HepG2 (cell line): ENCODE measurements around the gene SUN5. TPM values are rescaled to one million over a fixed set of nuclear protein-coding genes. Genes with fewer than 3 reads are reported as not detected.

Source experiments
- CCDC6 ChIP-seq: sonication (generic); formaldehyde crosslinking; IDR thresholded peaks from 2 replicates; pipeline ENCODE4 v1.8.1; 2022; ENCODE audit warnings: mild to moderate bottlenecking, missing genetic modification reagents, moderate library complexity
- FOXK1 ChIP-seq: sonication (generic); formaldehyde crosslinking; IDR thresholded peaks from 2 replicates; pipeline ENCODE4 v1.4.0; 2020; ENCODE audit warnings: low read depth, missing genetic modification reagents, borderline replicate concordance
- HOXD1 ChIP-seq: sonication (generic); formaldehyde crosslinking; IDR thresholded peaks from 2 replicates; pipeline ENCODE4 v1.5.0; 2020; ENCODE audit warnings: missing genetic modification reagents
- MED8 ChIP-seq: sonication (generic); formaldehyde crosslinking; IDR thresholded peaks from 2 replicates; pipeline ENCODE4 v1.8.1; 2023; ENCODE audit warnings: mild to moderate bottlenecking, missing genetic modification reagents; ENCODE audit not compliant: insufficient replicate concordance
- NKX3-1 ChIP-seq: sonication (generic); formaldehyde crosslinking; IDR thresholded peaks from 2 replicates; pipeline ENCODE4 v1.5.0; 2020; ENCODE audit warnings: missing genetic modification reagents
- NONO ChIP-seq, 2 experiments: fragments of 450-650 bp in 1 of 2; sonication (generic) in 1 of 2; formaldehyde crosslinking in 1 of 2; IDR thresholded peaks in 1 of 2; conservative IDR thresholded peaks in 1 of 2; 2 replicates each; pipeline versions ENCODE4 v1.6.1 to v1.8.0; 2017 to 2022; ENCODE audit warnings: mild to moderate bottlenecking in 1 of 2, missing genetic modification reagents in 1 of 2, moderate library complexity in 1 of 2
- RNF2 ChIP-seq: fragments of 450-650 bp; conservative IDR thresholded peaks from 2 replicates; pipeline ENCODE4 v1.6.1; 2016; ENCODE audit warnings: low read depth
- SMAD3 ChIP-seq: sonication (generic); formaldehyde crosslinking; IDR thresholded peaks from 2 replicates; pipeline ENCODE4 v1.4.0; 2020; ENCODE audit warnings: missing genetic modification reagents
- SNRNP70 ChIP-seq: fragments of 200-400 bp; formaldehyde crosslinking; IDR thresholded peaks from 2 replicates; pipeline ENCODE4 v1.6.1; 2017; ENCODE audit warnings: mild to moderate bottlenecking, low read depth, low read length, moderate library complexity
- SOX5 ChIP-seq: IDR thresholded peaks from 2 replicates; pipeline ENCODE4 v1.6.1; 2016; ENCODE audit warnings: borderline replicate concordance
- ZFP90 ChIP-seq: sonication (generic); formaldehyde crosslinking; IDR thresholded peaks from 2 replicates; pipeline ENCODE4 v1.8.0; 2022; ENCODE audit warnings: missing genetic modification reagents, mild to moderate bottlenecking, inconsistent platforms, borderline replicate concordance
- ZNF33A ChIP-seq: sonication (generic); formaldehyde crosslinking; IDR thresholded peaks from 2 replicates; pipeline ENCODE4 v1.5.1; 2020; ENCODE audit warnings: missing genetic modification reagents, mild to moderate bottlenecking, moderate library complexity, borderline replicate concordance
- ZNF343 ChIP-seq: sonication (generic); formaldehyde crosslinking; IDR thresholded peaks from 2 replicates; pipeline ENCODE4 v1.4.0; 2020; ENCODE audit warnings: mild to moderate bottlenecking, missing genetic modification reagents
- ZNF547 ChIP-seq: sonication (generic); formaldehyde crosslinking; IDR thresholded peaks from 2 replicates; pipeline ENCODE4 v1.5.1; 2020; ENCODE audit warnings: mild to moderate bottlenecking, missing genetic modification reagents
- ZNF562 ChIP-seq: sonication (generic); formaldehyde crosslinking; IDR thresholded peaks from 2 replicates; pipeline ENCODE4 v1.8.0; 2022; ENCODE audit warnings: missing genetic modification reagents, borderline replicate concordance
- ZNF703 ChIP-seq: sonication (generic); formaldehyde crosslinking; IDR thresholded peaks from 2 replicates; pipeline ENCODE4 v1.5.1; 2020; ENCODE audit warnings: missing genetic modification reagents, mild to moderate bottlenecking, moderate library complexity, borderline replicate concordance
- ZNF891 ChIP-seq: sonication (generic); formaldehyde crosslinking; IDR thresholded peaks from 2 replicates; pipeline ENCODE4 v1.5.0; 2020; ENCODE audit warnings: mild to moderate bottlenecking, missing genetic modification reagents
- polyA plus RNA-seq, 8 experiments: library from polyadenylated mRNA; depleted of rRNA in 3 of 8; stranded (reverse) in 7 of 8; unstranded in 1 of 8; fragments of >200 nt; fragmentation: Illumina TruSeq in 4 of 8; extraction: Trizol in 4 of 8; gene quantifications; 2 replicates each; pipeline versions ENCODE4 v1.2.1 to v1.2.3, GENCODE V29; 2011 to 2016; ENCODE audit warnings: low read depth in 4 of 8, missing spikeins in 1 of 8, mixed read lengths in 1 of 8; ENCODE audit not compliant: insufficient read depth in 1 of 8
- total RNA-seq, 5 experiments: library from RNA; depleted of rRNA; stranded (reverse); fragments of >200 nt; fragmentation: Illumina TruSeq; extraction: Trizol; gene quantifications; 2 replicates each; pipeline ENCODE4 v1.2.3, GENCODE V29; 2016; ENCODE audit warnings: low read depth in 1 of 5
- TF ChIP-seq, protein P1 (sequence below): sonication (generic); formaldehyde crosslinking; IDR thresholded peaks from 2 replicates; pipeline ENCODE4 v1.8.0; 2022; ENCODE audit warnings: mild to moderate bottlenecking, missing genetic modification reagents, moderate library complexity
- TF ChIP-seq, protein P2 (sequence below): sonication (generic); formaldehyde crosslinking; IDR thresholded peaks from 2 replicates; pipeline ENCODE4 v1.5.1; 2020; ENCODE audit warnings: missing genetic modification reagents, mild to moderate bottlenecking, borderline replicate concordance
- TF ChIP-seq, protein P3 (sequence below): sonication (generic); formaldehyde crosslinking; IDR thresholded peaks from 2 replicates; pipeline ENCODE4 v1.4.0; 2020; ENCODE audit warnings: mild to moderate bottlenecking, missing genetic modification reagents
- TF ChIP-seq, protein P4 (sequence below): IDR thresholded peaks from 2 replicates; pipeline ENCODE4 v1.6.1; 2016; ENCODE audit warnings: missing biosample characterization, missing genetic modification reagents, low read depth
- TF ChIP-seq, protein P5 (sequence below): sonication (generic); formaldehyde crosslinking; IDR thresholded peaks from 2 replicates; pipeline ENCODE4 v1.9.0; 2022; ENCODE audit warnings: low read depth, missing genetic modification reagents

Gene SUN5
- total and polyA plus RNA-seq, 2 of the 13 experiments (the other 11 are each of a cell fraction or from before 2014, with no cell fraction given), result not detected

DNA sequence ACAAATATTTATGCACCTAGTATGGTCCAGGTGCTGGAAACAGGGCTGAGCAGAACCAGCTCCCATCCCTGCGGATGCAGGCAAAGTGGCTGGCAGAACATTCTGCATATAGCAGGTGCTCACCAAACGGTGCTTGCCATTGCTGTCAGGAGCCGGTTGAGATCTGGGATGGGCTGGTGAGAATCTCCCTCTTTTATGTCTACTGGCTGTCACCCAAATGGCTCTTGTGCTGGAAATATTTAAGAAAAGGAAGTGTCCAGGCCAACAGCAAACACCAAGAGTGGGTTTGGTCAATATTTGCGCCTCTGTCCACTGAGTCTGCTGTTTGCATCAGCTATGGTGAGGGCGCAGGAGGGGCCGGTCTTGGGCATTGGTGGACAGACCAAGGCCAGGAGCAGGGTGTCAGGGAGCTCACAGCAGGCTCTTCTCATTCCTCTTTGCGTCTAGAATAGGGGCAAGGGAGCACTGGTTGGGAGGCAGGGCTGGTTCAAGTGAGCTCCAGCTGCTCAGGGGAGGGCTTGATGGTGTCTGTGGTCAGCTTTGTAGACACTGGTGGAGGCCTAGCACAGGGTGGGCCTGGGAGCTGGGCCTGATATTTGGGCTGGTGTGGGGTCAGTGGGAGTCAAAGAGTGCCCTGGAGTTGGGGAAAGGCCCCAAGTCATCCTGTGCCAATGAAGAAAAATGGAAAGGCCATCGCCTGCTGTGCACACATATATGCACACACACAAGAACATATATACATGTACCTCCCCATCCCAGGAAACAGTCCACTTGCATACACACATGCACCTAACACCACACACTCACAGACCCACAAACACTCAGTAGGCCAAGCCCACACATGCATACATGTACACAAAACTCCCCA, 1.9 kb upstream of the SUN5 start (continued):
- TF ChIP-seq SMAD3 (CRISPR knock-in tag) (peak; percentile 92; the same call in 1 of the 2 replicates), MED8 (CRISPR knock-in tag) (peak; percentile 91), ZNF562 (no peak), SNRNP70 (no peak), NONO (IDR thresholded peaks at IDR 0.05) (no peak), NONO (CRISPR knock-in tag; conservative IDR thresholded peaks at IDR 0.05) (peak; percentile 86), ZNF547 (CRISPR knock-in tag) (peak; percentile 86), FOXK1 (CRISPR knock-in tag) (peak; percentile 91; the same call in 1 of the 2 replicates), ZFP90 (CRISPR knock-in tag) (peak; percentile 88), CCDC6 (CRISPR knock-in tag) (no peak), ZNF343 (CRISPR knock-in tag) (0 out of 2 replicates have a peak, but pooled peaks have one; percentile 56), NKX3-1 (CRISPR knock-in tag) (no peak), HOXD1 (CRISPR knock-in tag) (no peak; the same call in none of the 2 replicates), SOX5 (CRISPR knock-in tag) (peak; percentile 94), ZNF891 (CRISPR knock-in tag) (peak; percentile 66; the same call in 1 of the 2 replicates), RNF2 (no peak), ZNF703 (CRISPR knock-in tag) (0 out of 2 replicates have a peak, but pooled peaks have one; percentile 49), ZNF33A (CRISPR knock-in tag) (no peak)
- TF ChIP-seq, protein P1, sequence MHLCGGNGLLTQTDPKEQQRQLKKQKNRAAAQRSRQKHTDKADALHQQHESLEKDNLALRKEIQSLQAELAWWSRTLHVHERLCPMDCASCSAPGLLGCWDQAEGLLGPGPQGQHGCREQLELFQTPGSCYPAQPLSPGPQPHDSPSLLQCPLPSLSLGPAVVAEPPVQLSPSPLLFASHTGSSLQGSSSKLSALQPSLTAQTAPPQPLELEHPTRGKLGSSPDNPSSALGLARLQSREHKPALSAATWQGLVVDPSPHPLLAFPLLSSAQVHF (CRISPR knock-in tag), result no peak
- TF ChIP-seq, protein P2, sequence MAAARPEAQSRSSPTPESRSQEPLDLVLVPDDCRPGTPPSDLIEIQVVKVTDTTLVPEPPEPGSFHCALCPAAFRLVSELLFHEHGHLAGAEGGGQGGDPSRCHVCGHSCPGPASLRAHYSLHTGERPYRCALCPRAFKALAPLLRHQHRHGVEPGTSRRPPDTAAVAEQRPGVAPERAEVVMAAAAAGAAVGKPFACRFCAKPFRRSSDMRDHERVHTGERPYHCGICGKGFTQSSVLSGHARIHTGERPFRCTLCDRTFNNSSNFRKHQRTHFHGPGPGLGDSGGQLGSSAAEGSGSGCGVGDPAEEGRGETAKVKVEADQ (CRISPR knock-in tag), result peak; percentile 77; the same call in 1 of the 2 replicates
- TF ChIP-seq, protein P3, sequence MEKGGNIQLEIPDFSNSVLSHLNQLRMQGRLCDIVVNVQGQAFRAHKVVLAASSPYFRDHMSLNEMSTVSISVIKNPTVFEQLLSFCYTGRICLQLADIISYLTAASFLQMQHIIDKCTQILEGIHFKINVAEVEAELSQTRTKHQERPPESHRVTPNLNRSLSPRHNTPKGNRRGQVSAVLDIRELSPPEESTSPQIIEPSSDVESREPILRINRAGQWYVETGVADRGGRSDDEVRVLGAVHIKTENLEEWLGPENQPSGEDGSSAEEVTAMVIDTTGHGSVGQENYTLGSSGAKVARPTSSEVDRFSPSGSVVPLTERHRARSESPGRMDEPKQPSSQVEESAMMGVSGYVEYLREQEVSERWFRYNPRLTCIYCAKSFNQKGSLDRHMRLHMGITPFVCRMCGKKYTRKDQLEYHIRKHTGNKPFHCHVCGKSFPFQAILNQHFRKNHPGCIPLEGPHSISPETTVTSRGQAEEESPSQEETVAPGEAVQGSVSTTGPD, result peak; percentile 100
- TF ChIP-seq, protein P4, sequence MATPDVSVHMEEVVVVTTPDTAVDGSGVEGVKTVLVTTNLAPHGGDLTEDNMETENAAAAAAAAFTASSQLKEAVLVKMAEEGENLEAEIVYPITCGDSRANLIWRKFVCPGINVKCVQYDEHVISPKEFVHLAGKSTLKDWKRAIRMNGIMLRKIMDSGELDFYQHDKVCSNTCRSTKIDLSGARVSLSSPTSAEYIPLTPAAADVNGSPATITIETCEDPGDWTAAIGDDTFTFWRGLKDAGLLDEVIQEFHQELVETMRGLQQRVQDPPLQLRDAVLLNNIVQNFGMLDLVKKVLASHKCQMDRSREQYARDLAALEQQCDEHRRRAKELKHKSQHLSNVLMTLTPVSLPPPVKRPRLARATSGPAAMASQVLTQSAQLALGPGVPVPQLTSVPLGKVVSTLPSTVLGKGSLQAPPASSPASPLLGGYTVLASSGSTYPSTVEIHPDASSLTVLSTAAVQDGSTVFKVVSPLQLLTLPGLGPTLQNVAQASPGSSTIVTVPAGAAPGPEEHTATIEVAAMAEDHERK (CRISPR knock-in tag), result no peak
- TF ChIP-seq, protein P5, sequence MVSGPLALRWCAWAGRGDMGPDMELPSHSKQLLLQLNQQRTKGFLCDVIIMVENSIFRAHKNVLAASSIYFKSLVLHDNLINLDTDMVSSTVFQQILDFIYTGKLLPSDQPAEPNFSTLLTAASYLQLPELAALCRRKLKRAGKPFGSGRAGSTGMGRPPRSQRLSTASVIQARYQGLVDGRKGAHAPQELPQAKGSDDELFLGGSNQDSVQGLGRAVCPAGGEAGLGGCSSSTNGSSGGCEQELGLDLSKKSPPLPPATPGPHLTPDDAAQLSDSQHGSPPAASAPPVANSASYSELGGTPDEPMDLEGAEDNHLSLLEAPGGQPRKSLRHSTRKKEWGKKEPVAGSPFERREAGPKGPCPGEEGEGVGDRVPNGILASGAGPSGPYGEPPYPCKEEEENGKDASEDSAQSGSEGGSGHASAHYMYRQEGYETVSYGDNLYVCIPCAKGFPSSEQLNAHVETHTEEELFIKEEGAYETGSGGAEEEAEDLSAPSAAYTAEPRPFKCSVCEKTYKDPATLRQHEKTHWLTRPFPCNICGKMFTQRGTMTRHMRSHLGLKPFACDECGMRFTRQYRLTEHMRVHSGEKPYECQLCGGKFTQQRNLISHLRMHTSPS (CRISPR knock-in tag), result peak; percentile 94
